ENCODE data around the gene DBH. TPM values are rescaled to one million over a fixed set of nuclear protein-coding genes. Genes with fewer than 3 reads are reported as not detected.

DBH gene
- total and polyA plus RNA-seq, 2 donors (not counting 3 experiments of a cell fraction or from before 2014, with no cell fraction given) = not detected

- Histone ChIP-seq H4K20me1 (replicated peaks; ENCODE audit: control insufficient read depth, extremely low read depth, insufficient read depth, low read length) (no peaks in the 10 kb centered on the region), H3K79me2 (ENCODE audit: control insufficient read depth, insufficient read depth, low read length) (no peaks in the 10 kb centered on the region), H3K4me3 (replicated peaks in 1 of 3; ENCODE audit: insufficient read depth in 1 of 3, low read depth in 1 of 3, low read length in 3 of 3) (no peak overlapping the region), H3K9ac (replicated peaks; ENCODE audit: extremely low read depth, insufficient read depth, low read length) (no peak overlapping the region), H3K9me3 (replicated peaks; ENCODE audit: control insufficient read depth, insufficient read depth, low read length) (no peaks in the 10 kb centered on the region), H3K27ac (ENCODE audit: insufficient read depth, low read depth, low read length) (no peak overlapping the region), H3K9me1 (replicated peaks; ENCODE audit: control insufficient read depth, extremely low read depth, insufficient read depth, low read length) (no peaks in the 10 kb centered on the region), H2AFZ (ENCODE audit: low read depth, low read length) (no peak overlapping the region), H3K36me3 (ENCODE audit: control insufficient read depth in 2 of 2, extremely low read depth in 1 of 2, insufficient read depth in 2 of 2, low read length in 2 of 2) (no peaks in the 10 kb centered on the region), H3K27me3 (ENCODE audit: control insufficient read depth in 2 of 2, insufficient read depth in 2 of 2, low read length in 2 of 2) (peaks cover 0 to 5% of the 10 kb centered on the region in 2 experiments), H3K4me1 (ENCODE audit: control insufficient read depth, extremely low read depth, insufficient read depth, low read length) (peaks cover 6% of the 10 kb centered on the region), H3K4me2 (ENCODE audit: insufficient read depth, low read length) (no peak overlapping the region)
- dilution Hi-C loops (cut with MboI; ENCODE audit: extremely low pct_ligation_motif_present, low sequenced_read_pairs) (no loop called here), intact Hi-C loops (cut with micrococcal nuclease) (no loop called here)
- no peak for TF ChIP-seq MYC (IDR thresholded peaks at IDR 0.05; ENCODE audit: low read depth, low read length)
- TF ChIP-seq POLR2AphosphoS5 (IDR thresholded peaks at IDR 0.05; ENCODE audit: insufficient read depth, low read depth, low read length) = no peak
- TF ChIP-seq FOS (IDR thresholded peaks at IDR 0.05; ENCODE audit: borderline replicate concordance, insufficient read depth, low read length) = no peak
- TF ChIP-seq, protein P1, sequence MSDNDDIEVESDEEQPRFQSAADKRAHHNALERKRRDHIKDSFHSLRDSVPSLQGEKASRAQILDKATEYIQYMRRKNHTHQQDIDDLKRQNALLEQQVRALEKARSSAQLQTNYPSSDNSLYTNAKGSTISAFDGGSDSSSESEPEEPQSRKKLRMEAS (IDR thresholded peaks at IDR 0.05; ENCODE audit: insufficient read depth, insufficient read length) = no peak
- TF ChIP-seq, protein P2, sequence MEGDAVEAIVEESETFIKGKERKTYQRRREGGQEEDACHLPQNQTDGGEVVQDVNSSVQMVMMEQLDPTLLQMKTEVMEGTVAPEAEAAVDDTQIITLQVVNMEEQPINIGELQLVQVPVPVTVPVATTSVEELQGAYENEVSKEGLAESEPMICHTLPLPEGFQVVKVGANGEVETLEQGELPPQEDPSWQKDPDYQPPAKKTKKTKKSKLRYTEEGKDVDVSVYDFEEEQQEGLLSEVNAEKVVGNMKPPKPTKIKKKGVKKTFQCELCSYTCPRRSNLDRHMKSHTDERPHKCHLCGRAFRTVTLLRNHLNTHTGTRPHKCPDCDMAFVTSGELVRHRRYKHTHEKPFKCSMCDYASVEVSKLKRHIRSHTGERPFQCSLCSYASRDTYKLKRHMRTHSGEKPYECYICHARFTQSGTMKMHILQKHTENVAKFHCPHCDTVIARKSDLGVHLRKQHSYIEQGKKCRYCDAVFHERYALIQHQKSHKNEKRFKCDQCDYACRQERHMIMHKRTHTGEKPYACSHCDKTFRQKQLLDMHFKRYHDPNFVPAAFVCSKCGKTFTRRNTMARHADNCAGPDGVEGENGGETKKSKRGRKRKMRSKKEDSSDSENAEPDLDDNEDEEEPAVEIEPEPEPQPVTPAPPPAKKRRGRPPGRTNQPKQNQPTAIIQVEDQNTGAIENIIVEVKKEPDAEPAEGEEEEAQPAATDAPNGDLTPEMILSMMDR (IDR thresholded peaks at IDR 0.05; ENCODE audit: extremely low read depth in 1 of 2, insufficient read depth in 1 of 2, low read depth in 1 of 2, low read length in 2 of 2) = no peak
- no peak for TF ChIP-seq GATA2 (IDR thresholded peaks at IDR 0.05; ENCODE audit: insufficient read depth, insufficient read length, low read depth, low read length)
- TF ChIP-seq EZH2 (IDR thresholded peaks at IDR 0.05; ENCODE audit: borderline replicate concordance, low read depth, low read length, severe bottlenecking) = no peak
- TF ChIP-seq JUN (IDR thresholded peaks at IDR 0.05; ENCODE audit: borderline replicate concordance, insufficient read depth, insufficient read length, low read depth) = no peak
- TF ChIP-seq POLR2A (IDR thresholded peaks at IDR 0.05; ENCODE audit: low read depth, low read length) = no peak
- POLR2A ChIA-PET = no interaction called here
- CTCF ChIA-PET = no interaction called here
- no peak for DNase-seq (ENCODE audit: low read depth, low spot score)
- FAIRE-seq = no peak
- BruUV-seq (replicated peaks) = no TSS peak
These were observed 42.9 kb downstream of the DBH start for GRCh38 chr9:133679056-133679455.

Data from endothelial cell of umbilical vein (primary cell).